Measurements from ENCODE around the gene PITPNM3. TPM values are rescaled to one million over a fixed set of nuclear protein-coding genes. Genes with fewer than 3 reads are reported as not detected.

The PITPNM3 gene
- total RNA-seq, 1 donor, result 1.8 TPM

- H3K9me3 ChIP-seq (ENCODE audit: low read depth, low read length), result no peaks in the 10 kb centered on the region
- H3K4me3 ChIP-seq (ENCODE audit: insufficient read depth, low read length), result no peak overlapping the region
- H3K4me1 ChIP-seq (ENCODE audit: insufficient read depth, low read length), result no peaks in the 10 kb centered on the region
- DNase-seq (ENCODE audit: insufficient read length, low spot score, missing footprints), result no peak
- TF ChIP-seq CTCF (IDR thresholded peaks at IDR 0.05; ENCODE audit: extremely low read depth, low read depth, low read length), result no peak
- no peaks in the 10 kb centered on the region for H3K79me2 ChIP-seq (ENCODE audit: insufficient read depth, low read length)
- no peaks in the 10 kb centered on the region for H3K27me3 ChIP-seq (ENCODE audit: insufficient read depth, low read length)
- no peaks in the 10 kb centered on the region for H3K36me3 ChIP-seq (ENCODE audit: insufficient read depth, low read length)
- no peak overlapping the region for H2AFZ ChIP-seq (ENCODE audit: low read length)
- no peak overlapping the region for H3K27ac ChIP-seq (ENCODE audit: low read depth, low read length)
- H4K20me1 ChIP-seq (ENCODE audit: insufficient read depth, low read length), result no peaks in the 10 kb centered on the region
- no peak overlapping the region for H3K4me2 ChIP-seq (ENCODE audit: insufficient read depth, low read length)
Measured at GRCh38 chr17:6523330-6523729, 33.0 kb downstream of the PITPNM3 start.

- no peak for TF ChIP-seq CTCF (IDR thresholded peaks at IDR 0.05; ENCODE audit: extremely low read depth, low read depth, low read length)
- no peaks in the 10 kb centered on the region for H3K4me1 ChIP-seq (ENCODE audit: insufficient read depth, low read length)
- no peak overlapping the region for H3K4me2 ChIP-seq (ENCODE audit: insufficient read depth, low read length)
- DNase-seq (ENCODE audit: insufficient read length, low spot score, missing footprints), result no peak
- no peaks in the 10 kb centered on the region for H3K79me2 ChIP-seq (ENCODE audit: insufficient read depth, low read length)
- no peaks in the 10 kb centered on the region for H3K9me3 ChIP-seq (ENCODE audit: low read depth, low read length)
- H2AFZ ChIP-seq (ENCODE audit: low read length), result no peak overlapping the region
- H3K27ac ChIP-seq (ENCODE audit: low read depth, low read length), result no peak overlapping the region
- H3K4me3 ChIP-seq (ENCODE audit: insufficient read depth, low read length), result no peak overlapping the region
- H3K27me3 ChIP-seq (ENCODE audit: insufficient read depth, low read length), result no peaks in the 10 kb centered on the region
- H3K36me3 ChIP-seq (ENCODE audit: insufficient read depth, low read length), result no peaks in the 10 kb centered on the region
- H4K20me1 ChIP-seq (ENCODE audit: insufficient read depth, low read length), result no peaks in the 10 kb centered on the region
Measured at GRCh38 chr17:6521586-6521985, 34.8 kb downstream of the PITPNM3 start.

GRCh38 chr17:6517062-6517461, 39.3 kb downstream of the PITPNM3 start:
- no peaks in the 10 kb centered on the region for H3K4me1 ChIP-seq (ENCODE audit: insufficient read depth, low read length)
- no peak overlapping the region for H3K4me3 ChIP-seq (ENCODE audit: insufficient read depth, low read length)

GRCh38 chr17:6514371-6514770, 42.0 kb downstream of the PITPNM3 start:
- no peak for TF ChIP-seq CTCF (IDR thresholded peaks at IDR 0.05; ENCODE audit: extremely low read depth, low read depth, low read length)
- Histone ChIP-seq H3K36me3 (ENCODE audit: insufficient read depth, low read length) (no peaks in the 10 kb centered on the region), H2AFZ (ENCODE audit: low read length) (no peak overlapping the region), H3K27ac (ENCODE audit: low read depth, low read length) (no peak overlapping the region), H3K9me3 (ENCODE audit: low read depth, low read length) (no peaks in the 10 kb centered on the region), H3K4me1 (ENCODE audit: insufficient read depth, low read length) (peaks cover 12% of the 10 kb centered on the region), H3K79me2 (ENCODE audit: insufficient read depth, low read length) (no peaks in the 10 kb centered on the region), H3K27me3 (ENCODE audit: insufficient read depth, low read length) (no peaks in the 10 kb centered on the region), H4K20me1 (ENCODE audit: insufficient read depth, low read length) (no peaks in the 10 kb centered on the region), H3K4me2 (ENCODE audit: insufficient read depth, low read length) (no peak overlapping the region), H3K4me3 (ENCODE audit: insufficient read depth, low read length) (no peak overlapping the region)
- no peak for DNase-seq (ENCODE audit: insufficient read length, low spot score, missing footprints)

More at GRCh38 chr17:6517062-6517461, 39.3 kb downstream of the PITPNM3 start:
- Histone ChIP-seq H2AFZ (ENCODE audit: low read length) (no peak overlapping the region), H3K9me3 (ENCODE audit: low read depth, low read length) (no peaks in the 10 kb centered on the region), H3K79me2 (ENCODE audit: insufficient read depth, low read length) (no peaks in the 10 kb centered on the region), H3K27me3 (ENCODE audit: insufficient read depth, low read length) (no peaks in the 10 kb centered on the region), H3K36me3 (ENCODE audit: insufficient read depth, low read length) (no peaks in the 10 kb centered on the region), H3K4me2 (ENCODE audit: insufficient read depth, low read length) (no peak overlapping the region), H4K20me1 (ENCODE audit: insufficient read depth, low read length) (no peaks in the 10 kb centered on the region), H3K27ac (ENCODE audit: low read depth, low read length) (no peak overlapping the region)
- no peak for TF ChIP-seq CTCF (IDR thresholded peaks at IDR 0.05; ENCODE audit: extremely low read depth, low read depth, low read length)
- DNase-seq (ENCODE audit: insufficient read length, low spot score, missing footprints), result no peak
